ENCODE data around the gene C8A.

Gene C8A

DNA sequence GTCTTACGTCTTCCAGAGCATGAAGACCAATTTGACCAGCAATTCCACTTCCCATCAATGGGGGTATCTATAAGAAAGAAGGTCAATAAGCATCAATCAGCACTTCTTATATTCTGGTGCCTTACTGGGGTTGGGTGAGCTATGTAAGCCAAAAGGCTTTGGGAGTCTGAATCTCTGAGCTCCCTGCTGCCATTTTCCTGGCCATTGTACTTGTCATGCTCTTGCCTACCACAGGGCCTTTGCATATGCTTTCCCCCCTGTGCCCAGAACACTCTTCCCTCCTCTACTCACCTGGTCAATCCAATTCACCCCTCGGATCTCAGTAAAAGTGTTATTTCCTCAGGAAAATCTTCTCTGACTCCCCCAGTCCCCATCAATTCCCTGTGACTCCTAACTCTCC, 74.9 kb downstream of the C8A start:
- FAIRE-seq = no peak

DNA sequence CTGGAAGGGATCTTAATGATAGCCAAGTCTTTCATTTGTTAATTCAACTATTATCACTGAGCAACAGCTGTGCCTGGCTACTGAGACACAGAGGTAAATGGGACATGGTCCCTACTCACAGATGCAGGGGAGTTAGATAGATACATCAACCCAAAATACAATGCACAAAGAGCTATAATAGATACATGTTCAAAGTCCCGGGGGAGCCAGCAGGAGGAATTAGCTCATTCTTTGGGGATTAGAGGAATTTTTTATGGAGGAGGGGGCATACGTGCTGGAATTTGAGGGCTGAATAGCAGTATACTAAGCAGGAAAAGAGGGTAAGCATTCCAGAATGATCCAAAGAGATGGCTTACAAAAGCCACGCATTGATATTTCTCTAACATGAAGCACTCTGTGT, 76.6 kb downstream of the C8A start:
- no peak for FAIRE-seq

DNA sequence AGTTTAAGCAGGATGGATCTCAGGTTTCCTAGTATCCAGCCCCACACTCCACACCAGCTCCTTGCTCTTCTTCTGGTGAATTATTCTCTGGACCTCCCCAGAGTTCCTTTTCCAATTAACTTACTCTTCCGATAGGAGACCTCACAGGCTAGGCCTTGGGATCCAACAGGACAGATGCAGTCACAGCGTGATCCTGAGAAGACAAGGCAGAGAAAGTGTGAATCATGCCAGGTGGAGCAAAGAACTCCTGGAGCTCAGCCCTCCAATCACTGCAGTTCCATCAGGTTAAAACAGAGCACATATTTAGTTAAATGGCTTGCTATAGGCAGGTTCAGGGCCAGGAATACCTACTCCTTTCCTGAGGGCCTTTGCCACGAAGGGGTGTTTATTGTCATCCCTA, 77.1 kb downstream of the C8A start:
- no peak for FAIRE-seq

DNA sequence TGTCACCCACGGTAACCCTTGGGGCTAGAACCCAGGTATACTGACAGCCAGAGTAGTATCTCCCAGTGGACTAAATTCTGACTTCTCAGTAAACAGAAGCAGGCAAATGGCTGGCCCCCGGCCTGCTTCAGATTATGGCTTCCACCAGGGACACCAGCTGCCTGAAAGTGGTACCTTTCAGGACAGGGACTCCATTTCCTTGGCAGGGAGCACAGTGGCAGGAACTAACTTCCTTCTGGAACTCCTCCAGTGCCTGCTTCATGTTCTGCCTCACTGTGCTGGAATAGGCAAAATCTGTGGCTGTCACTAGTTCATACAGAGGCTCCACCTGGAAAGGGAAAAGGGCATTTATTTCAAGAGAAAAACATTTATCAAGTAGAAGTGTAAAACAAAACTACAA, 78.6 kb downstream of the C8A start:
- FAIRE-seq = no peak

DNA sequence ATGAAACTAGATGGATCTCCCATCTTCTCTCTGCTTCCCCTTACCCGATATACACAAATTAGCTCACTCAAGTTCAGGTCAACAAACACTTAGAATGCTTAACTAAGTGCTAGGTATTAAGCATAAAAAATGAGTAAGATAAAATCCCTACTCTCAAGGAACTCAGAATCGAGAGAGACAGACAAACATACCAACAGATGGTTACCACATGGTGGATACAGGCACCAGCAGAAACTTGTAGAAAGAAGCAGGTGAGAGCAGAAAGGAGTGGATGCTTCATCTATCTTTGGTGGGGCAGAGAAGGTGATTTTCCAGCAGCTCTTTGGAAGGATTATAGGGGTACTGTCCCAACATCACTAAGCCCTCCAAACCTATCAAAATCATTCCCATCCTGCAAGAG, 79.0 kb downstream of the C8A start:
- no peak for FAIRE-seq

DNA sequence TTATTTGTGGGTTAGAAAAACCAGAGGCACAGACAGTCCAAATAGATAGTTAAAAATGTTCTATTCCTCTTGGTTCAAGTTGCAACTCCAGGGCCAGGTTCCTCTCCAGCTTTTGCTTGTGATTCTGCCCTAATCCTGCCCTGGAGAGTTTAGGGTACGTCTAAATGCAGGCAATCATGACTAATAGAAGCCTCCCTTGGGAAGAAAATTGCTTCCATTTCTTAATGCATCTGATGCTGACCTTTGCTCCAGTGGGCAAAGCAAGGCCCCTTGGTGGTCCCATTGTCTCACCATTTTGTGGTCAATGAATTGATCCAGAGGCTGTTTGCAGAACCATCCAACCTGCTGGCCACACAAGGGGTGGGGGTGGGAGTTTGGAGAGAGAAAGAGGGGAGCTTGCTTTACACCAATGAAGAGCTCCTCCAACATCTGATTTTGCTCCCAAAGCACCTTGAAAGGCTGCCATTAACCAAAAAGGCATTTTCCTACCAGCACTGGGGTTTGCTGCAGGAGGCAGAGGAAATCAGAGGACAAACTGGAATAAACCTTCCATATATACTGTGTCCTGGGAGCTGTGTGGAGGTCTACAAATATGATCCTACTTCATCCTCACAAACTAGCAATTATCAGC, 79.9 kb downstream of the C8A start:
- FAIRE-seq = no peak

DNA sequence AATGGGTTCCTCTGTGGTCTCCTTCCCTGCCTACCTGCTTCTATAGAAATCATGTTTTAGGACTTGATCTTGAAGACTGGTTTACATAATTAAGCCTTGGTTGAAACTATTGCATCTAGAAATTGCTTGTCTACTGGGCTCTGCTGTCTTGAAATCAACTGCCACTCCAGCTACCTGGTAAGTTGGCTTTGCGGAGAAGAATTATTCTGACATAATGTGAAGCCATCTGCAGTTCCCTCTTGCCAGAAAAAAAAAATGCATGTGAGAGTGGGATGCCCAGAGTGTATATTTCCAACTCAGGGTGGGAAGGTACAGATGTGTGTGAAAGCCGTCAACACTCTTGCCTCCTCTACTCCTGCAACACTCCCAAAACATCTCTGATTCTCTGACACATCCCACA, 84.0 kb downstream of the C8A start:
- FAIRE-seq = no peak

DNA sequence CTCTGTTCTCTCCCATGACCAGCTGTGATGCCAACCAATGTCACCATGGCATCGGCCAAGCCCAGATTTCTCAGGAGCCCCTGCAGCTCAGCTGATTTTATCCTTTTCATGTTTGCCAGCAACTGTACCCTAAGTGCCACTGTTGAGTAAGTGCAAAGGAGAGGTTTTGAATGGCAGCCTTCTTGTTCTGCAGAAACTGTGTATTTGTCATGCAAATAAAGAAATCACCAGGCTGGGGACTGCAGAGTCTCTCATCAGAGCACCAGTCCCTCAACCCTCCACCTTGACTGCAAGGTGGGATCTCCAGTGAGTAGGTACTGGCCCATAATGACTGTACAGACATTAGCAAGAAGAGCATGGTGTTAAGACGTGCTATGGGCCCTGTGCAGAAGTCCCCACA, 84.6 kb downstream of the C8A start:
- FAIRE-seq = no peak

DNA sequence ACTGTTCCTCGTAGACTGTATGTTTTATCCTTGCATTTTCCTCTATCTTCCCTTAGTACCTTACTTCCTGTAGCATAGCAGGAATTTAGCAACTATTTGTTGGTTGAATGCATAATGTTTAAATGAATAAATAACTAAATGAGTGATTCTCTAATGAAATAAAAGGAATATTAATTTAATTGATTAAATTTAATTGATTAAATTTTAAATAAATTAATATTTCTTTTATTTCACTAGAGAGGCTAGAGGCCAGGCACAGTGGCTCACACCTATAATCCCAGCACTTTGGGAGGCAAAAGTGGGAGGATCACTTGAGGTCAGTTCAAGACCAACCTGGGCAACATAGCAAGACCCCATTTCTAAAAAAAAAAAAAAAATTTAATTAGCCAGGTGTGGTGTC, 85.4 kb downstream of the C8A start:
- no peak for FAIRE-seq

DNA sequence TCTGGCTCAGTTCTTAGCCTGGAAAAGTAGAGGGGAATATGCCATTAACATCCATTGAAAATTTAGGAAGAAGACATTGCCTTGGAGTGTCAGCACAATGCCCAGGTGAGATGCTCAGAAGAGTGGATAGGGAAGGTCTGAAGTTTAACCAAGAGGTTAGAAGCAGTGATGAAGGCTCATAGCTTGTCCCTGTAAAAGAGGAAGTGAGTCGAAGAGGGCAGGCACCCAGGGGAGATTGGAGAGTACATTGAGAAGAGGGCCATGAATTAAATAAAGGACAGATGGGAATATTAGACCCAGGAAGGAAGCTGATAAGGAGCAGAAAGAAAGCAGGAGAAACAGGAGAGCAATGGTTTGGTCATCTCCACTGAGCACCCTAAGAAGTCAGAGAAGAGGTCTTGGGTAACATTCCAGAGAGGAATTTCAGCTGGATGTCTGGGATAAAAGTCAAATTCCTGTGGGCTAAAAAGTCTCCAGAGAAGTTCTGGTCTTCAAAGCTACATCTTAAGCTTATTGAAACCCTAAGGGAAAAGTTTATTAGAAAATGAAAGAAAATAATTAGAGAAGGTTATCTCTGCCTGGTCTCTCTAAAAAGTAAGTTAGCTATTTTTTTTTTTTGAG, 93.9 kb downstream of the C8A start:
- no peak for FAIRE-seq

DNA sequence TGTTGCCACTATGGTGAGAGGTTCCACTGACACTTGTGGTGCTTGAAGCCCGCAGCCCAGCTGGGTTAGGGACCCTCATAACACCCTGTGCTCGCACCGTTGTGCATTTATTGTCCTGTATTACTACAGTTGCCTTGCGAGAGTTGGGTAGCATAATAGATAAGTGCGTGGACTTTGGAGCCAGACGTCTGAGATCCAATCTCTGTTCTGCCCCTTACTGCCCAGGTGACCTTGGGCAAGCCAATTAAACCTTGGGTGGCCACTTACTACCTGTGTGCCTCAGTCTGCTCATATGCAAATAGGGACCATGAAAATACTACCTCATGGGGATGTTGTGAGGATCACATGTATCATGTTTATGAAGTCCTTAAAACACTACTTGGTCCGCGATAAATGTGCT, 97.9 kb downstream of the C8A start:
- no peak for FAIRE-seq

DNA sequence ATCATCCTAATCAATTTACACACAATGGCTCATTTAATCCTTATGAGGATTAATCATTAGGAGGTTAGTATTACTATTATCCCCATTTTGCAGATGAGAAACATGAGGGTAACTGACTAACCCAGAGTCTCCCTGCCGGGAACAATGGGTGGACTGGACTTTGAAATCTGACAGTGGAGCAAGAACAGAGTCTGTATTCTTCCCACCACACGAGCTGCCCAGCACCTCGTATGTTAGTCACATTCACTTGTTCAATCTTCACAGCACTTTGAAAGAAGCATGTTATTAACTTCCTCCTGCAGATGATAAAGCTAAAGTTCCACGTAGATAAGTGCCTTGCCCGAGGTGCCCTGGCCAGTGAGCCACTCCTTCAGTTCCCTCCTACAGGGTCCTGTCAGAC, 98.8 kb downstream of the C8A start:
- no peak for FAIRE-seq

DNA sequence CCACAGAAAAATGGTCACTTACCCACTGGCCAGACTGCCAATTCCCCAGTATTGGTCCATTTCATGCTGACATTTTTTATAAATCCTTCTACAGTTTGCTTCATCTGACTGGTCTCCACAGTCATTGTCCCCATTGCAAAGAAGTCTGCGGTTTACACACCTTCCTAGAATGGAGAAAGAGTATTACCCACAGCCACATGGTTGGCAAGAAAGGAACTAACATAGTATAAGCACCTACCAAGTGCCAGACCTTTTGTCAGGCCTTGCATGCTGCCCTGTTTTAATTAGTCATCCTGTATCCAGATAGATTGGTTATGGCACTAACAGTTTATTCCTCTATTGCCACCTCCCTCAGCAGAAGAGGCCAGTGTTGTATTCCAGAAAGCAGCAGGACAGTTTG, 100.1 kb downstream of the C8A start:
- FAIRE-seq = no peak

DNA sequence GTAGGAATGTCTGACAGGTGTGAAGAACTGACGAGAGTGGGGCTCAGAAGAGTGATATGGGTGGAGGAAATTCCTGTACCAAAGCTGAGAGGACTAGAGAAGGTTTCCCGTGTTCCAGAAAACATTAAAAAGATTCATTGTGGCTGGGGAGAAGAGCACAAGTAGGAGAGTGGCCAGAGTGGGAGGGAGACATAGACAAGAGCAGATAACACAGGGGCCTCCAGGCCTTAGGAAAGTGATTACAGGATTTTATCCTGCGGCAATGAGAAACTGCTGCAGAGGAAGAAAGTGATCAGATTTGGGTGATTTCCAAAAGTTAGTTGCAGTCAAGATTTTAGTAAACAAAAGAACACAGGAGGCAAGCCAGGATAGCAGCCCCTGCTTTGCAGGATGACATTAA, 103.3 kb downstream of the C8A start:
- FAIRE-seq = no peak

DNA sequence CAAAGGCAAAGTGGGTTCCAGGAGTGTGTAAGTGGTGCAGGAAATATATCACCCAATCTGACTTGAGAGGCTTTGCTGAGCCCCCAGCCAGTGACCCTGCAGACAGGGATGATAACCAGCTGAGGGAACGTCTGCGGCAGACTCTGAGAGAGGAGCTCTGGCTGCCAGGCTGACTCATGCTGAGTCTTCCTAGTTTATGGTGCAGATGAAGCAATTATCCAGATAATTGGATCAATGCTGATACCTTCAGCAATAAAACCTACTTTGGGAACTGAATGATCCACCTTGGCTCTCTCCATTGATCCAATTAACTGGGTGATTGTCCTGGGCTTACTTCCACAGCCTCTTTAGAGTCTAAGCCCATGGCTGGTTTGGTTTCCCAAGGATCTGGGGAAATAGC, 103.9 kb downstream of the C8A start:
- no peak for FAIRE-seq

DNA sequence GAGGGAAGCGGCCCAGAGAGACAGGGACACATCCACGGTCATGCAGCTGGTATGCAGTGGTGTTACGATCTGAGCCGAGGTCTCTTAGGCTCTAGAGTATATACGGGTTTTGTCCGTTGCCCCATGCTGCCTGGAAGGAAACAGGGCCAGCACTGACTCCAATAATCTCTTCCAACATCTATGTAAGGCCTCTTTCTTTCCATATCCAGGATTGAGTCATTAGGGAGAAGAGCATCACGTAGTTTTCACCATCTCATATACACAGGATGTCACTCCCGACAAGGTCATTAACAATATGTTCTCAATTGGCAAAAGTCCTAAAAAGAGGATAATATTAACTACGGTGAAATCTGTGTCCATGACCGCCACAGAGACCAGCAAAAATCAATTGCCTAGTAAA, 106.8 kb downstream of the C8A start:
- FAIRE-seq = no peak

DNA sequence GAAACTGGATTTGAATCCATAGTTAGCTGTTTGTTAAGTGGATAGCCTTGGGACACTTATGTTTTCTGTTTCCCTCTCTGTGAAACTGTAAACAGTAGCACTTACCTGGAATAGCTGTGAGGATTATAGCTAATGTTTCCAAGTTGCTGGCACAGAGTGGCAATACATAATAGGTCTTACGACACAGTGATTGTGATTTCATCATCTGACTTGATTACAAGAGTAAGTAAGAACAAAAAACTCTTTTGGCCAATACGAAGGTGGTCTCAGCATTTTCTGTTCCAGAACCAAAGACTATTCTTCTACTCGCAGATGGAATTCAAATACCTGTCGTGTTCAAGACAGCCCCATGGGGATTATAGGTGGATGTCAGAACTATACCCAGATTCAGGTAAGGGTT, 109.1 kb downstream of the C8A start:
- FAIRE-seq = no peak

DNA sequence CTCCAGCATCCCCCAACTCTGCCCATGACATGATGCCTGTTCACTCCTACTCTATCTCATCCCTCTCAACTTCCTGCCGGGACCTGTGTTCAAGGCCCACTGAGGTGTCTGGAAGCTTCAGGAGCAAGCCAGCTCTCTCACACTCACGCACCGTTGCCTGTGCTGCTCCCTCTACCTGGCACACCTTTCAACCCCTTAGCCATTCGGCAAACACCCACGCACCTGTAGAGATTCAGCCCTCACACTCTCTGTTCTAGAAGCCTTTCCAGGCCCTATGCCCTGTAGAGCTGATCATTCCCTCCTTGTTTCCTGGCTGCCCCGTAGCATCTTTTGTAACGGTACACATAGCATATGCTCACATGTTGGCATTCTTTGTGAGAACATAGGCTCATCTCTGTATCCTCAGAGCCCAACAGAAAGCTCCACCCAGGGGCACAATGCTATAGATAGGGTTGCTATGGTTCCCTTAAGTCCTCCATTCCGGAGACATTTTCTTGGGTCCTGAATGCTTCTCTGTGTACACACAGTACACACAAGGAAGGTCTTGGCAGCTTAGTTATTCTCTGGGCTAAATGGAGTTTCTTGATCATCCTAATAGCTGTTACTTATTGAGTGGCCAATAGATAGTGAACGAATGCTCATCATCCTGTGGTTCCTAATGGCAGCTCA, 109.9 kb downstream of the C8A start:
- FAIRE-seq = no peak

DNA sequence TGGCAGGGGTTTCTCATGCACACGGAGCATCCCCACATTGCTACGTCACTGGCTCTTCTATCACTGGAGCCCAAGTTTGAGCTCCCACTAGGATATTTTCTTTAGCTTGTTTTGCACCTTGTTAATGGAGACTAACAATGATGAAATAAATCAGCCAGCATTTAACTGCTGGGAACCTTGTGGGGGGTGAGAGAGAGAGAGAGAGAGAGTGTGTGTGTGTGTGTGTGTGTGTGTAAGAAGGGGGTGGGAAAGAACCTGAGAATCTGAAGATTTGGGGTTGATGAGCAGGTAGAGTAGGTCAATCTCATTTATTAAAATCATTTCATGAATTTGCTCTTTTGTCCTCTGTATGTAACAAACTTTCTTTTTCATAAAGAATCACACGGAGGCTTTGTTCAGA, 110.6 kb downstream of the C8A start:
- FAIRE-seq = no peak

DNA sequence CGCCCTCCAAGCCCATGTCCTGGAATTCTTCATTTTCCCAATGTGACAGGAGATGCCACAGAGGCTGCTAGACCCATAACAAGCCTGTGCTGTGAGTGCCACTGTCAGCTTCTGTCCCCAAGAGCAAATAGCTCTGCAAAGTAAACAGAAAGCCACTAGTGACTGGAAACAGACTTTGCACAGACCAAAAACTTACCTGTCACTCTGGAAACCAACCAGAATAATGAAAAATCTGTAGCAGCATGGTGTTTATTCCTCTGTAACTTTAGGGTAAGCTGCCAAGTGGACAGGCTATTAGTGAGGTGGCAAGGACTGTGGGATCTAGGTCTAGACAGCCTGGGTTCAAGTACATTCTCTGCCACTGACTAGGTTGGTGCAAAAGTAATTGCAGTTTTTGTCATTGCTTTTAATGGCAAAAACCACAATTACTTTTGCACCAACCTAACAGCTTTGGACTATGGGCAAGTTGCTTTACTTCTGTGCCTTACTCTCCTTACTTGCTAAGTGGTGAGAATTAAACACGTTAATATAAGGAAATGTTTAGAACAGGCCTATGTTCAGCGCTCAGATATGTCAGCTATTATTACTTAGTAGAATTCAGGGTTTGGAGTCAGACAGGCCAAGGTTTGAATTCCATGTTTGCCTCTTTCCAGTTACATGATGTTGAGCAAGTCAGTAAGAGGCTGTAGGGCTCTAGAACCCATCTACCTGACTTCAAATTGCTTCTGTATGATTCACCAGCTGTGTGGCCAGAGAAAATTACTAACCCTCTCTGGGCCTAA, 111.5 kb downstream of the C8A start, which contains the start of gene C8B:
TSS of gene C8B (minus strand) at position 100 of the 782 bp plus-strand sequence. CDS start at position 33, 67 bp downstream.
- FAIRE-seq = no peak

DNA sequence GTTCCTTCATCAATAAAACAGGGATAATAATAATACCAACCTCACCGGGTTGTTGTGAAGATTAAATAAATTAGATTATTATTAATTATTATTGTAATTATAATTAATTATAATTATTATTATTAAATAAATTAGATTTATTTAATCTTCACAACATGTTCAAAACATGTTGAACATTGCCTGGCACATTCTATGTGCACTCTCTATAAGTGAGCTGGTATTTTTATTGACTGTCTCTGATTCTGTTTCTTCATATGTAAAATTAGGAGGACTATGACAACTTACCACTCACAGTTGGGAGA, 112.1 kb downstream of the C8A start:
- no peak for FAIRE-seq

DNA sequence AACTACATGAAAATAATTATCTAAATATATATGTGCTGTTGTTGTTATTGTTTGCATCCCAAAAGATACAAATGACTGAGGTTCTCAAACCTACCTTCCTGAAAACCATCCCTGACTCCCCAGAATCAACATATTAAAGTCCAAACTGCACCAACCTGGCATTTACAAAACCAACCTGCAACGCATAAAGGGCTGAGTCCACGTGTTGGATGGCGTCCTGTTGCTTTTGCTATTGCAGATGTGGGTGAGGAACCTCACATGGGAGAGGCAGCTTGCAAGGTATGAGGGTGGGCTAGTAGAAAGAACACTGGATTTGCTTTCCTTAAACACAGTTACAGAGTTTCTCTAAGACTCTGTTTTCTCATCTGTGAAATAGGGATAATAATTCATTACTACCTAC, 112.8 kb downstream of the C8A start:
- FAIRE-seq = no peak

Measured in G401.6 (cell line).